IPS-18c (cell line): ENCODE data around the gene HDDC2.
A peak's percentile ranks its signal among the peaks of the same experiment; 100 is the strongest.
"Not testable (repeated sequence)": the region's sequence is repeated elsewhere in the genome, so short reads cannot be mapped to it uniquely, and the experiment has no call there.

ENCODE experiments used
- H3K4me3 ChIP-seq: 2 replicates; pipeline ENCODE4 v1.7.0; 2013; ENCODE audit warnings: low read depth, mild to moderate bottlenecking, low read length, moderate library complexity; ENCODE audit not compliant: insufficient read depth
- H3K9me3 ChIP-seq: one replicate; pipeline ENCODE4 v1.6.1; 2013; ENCODE audit warnings: mild to moderate bottlenecking, low read length, moderate library complexity; ENCODE audit not compliant: control insufficient read depth, insufficient read depth

HDDC2 gene

DNA sequence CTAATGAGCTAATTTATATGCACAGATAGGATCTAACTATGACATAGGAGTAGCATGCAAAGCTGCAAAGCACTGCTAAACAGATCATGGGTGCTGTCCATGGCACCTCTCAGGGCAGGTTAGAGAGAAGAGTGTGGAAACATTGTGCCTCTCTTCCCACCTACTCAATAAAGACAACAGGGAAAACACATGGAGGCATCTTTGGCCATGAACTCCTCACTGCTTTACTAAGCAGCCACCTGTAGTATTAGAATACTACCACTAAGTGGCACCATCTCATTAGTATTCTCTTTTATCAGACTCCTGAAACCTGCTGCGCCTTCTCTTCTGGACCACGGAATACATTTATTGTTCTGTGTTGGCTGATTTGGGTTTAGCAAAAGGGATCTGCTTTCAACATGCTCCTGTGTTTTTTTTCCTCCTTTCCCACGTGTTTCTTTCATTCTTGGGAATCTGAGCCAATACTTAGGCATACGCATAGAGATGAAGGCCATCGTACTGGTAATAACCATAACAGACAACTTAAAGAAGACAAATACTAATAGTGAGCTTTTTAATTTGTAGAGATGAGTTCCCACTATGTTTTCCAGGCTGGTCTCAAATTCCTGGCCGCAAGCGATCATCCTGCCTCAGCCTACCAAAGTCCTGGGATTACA lies 9.4 kb upstream of the HDDC2 start:
- no peaks in the 10 kb centered on the region for H3K9me3 ChIP-seq
- H3K4me3 ChIP-seq = no peak overlapping the region

DNA sequence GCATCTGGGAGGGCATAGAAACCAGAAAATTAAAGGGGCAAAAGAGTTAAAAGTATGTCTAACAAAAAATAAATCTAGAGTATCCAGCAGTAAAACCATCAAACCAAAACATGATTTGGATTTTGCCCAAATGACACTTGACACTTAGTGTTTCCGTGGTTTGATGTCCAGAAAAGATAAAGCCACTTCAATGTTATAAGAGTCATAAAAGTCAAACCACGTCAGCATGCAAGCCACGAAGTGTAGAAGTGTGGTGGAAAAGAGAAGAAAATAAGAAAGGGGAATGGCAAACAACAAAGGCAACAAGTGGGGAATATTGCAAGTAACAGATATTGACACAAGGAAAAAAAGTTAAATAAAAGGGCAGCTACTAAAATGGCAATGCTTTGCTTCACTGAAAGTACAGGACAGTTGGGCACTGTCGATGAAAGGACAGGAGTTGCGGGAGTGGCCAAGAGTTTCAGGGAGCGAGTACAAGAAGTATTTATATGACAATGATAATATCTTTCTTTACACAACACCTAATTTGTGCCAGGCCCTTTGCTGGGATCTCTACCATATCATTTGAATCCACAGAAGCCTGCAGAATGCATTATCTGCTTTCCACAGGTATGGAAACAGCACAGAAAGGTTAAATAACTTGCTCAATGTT lies 6.3 kb upstream of the HDDC2 start:
- no peak overlapping the region for H3K4me3 ChIP-seq

DNA sequence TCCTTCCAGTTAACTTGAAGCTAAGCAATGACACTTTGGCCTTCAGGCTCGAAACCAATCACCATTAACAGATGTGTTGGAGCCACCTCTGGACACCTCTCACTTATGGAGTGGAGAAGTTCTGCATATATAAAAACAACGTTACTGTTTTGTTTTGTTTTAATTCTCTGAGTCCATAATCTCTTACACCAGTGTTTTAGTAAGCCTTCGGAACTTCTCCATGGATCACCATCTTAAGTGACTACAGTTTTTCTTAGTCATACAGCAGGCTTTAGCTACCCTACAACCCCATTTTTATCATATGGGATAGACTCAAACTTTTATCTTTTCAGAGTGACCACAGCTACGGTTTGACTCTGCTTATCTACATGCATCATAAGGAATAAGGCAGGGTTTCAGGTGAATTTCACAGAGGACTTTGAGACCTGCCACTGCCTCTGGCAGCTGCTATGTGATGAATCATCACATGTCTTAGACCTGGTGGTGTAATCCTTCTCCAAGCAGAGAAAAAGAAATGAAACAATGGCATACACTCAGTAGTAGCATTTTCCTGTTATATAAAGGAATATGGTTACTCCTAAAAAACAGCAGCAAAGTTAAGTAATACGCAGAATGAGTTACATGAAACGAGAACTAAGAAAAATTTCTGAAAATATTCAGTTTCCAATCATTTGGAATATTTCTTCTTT lies 5.5 kb upstream of the HDDC2 start:
- Histone ChIP-seq H3K4me3 (no peak overlapping the region), H3K9me3 (no peaks in the 10 kb centered on the region)

More for the DNA sequence above, 6.3 kb upstream of the HDDC2 start:
- H3K9me3 ChIP-seq = no peaks in the 10 kb centered on the region

- Histone ChIP-seq H3K9me3 (no peaks in the 10 kb centered on the region), H3K4me3 (no peak overlapping the region)
These were observed 5.0 kb upstream of the HDDC2 start for GRCh38 chr6:125306756-125307149.

GRCh38 chr6:125304970-125305660 lies 3.3 kb upstream of the HDDC2 start:
- no peaks in the 10 kb centered on the region for H3K9me3 ChIP-seq

GRCh38 chr6:125303512-125303854 lies 1.7 kb upstream of the HDDC2 start:
- Histone ChIP-seq H3K4me3 (no peak overlapping the region), H3K9me3 (no peaks in the 10 kb centered on the region)

More at GRCh38 chr6:125304970-125305660, 3.3 kb upstream of the HDDC2 start:
- no peak overlapping the region for H3K4me3 ChIP-seq

- H3K4me3 ChIP-seq = no peak overlapping the region
- H3K9me3 ChIP-seq = no peaks in the 10 kb centered on the region
These were observed 1.2 kb upstream of the HDDC2 start for GRCh38 chr6:125302840-125303511.

DNA sequence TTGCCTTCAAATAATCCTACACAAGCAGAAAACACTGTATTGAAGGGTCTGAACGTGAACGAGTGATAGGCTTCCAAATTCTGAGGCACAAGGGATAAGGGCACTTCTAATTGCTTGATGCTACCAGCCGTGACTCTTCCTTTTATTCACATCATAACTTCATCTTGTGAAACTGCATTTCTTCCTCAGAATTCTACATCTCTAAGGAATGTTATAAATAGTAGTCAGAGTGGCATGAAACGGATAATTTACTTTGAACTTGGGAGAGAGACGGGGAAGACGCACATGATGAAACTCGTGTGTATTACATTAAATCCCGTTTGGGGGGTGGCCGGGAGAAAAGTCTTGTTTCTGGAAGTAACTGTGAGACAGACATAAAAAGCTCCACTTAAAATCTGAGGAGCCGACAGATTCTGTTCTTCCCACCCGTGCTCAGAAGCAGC lies 754 bp downstream of the HDDC2 start:
- Histone ChIP-seq H3K9me3 (no peaks in the 10 kb centered on the region), H3K4me3 (peak overlapping the region; percentile 86)

GRCh38 chr6:125299257-125299656 lies 2.5 kb downstream of the HDDC2 start:
- Histone ChIP-seq H3K9me3 (no peaks in the 10 kb centered on the region), H3K4me3 (no peak overlapping the region)

DNA sequence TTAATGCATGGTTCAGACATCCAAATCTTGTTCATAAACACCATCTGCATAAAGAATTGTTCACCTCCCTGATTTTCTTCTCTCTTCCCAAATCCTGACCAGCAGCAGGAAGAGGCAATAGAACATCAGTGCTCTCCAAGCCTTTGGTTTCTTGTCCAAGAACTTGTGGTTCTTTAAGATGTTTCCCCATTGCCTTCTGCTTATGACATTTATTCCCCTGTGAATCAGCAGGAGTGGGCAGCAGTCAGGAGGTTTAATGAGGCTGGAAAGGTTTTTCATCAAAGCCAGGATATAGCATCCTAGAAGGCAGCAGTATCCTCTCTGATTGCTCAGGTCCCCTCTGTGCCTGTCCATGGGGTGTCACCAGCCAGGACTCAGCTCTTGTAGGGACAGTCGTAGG lies 5.3 kb downstream of the HDDC2 start:
- no peaks in the 10 kb centered on the region for H3K9me3 ChIP-seq
- no peak overlapping the region for H3K4me3 ChIP-seq

DNA sequence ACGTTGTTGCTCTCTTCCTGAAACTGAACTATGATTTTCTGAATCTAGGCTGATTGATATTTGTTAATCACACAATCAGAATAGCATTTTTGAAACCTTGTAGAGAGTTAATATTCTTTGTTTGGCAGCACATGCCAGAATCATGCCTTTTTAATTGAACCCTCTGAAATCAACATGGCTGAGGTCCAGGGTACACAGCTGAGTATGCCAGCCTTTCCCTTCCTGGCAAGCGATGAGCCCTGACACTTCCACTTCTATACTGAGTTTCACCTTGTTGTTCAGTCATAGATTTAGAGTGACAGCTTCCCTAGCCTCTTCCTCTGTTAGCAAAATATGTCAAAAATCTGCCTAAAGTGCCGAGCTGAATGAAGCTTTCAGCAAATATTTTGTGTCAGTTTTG lies 6.8 kb downstream of the HDDC2 start:
- H3K9me3 ChIP-seq = no peaks in the 10 kb centered on the region
- H3K4me3 ChIP-seq = no peak overlapping the region

- no peaks in the 10 kb centered on the region for H3K9me3 ChIP-seq
- H3K4me3 ChIP-seq = no peak overlapping the region
These were observed 7.7 kb downstream of the HDDC2 start for GRCh38 chr6:125294036-125294435.

GRCh38 chr6:125293587-125293986 lies 8.2 kb downstream of the HDDC2 start:
- Histone ChIP-seq H3K4me3 (no peak overlapping the region), H3K9me3 (no peaks in the 10 kb centered on the region)

- Histone ChIP-seq H3K4me3 (no peak overlapping the region), H3K9me3 (no peaks in the 10 kb centered on the region)
These were observed 14.0 kb downstream of the HDDC2 start for GRCh38 chr6:125287718-125288117.

DNA sequence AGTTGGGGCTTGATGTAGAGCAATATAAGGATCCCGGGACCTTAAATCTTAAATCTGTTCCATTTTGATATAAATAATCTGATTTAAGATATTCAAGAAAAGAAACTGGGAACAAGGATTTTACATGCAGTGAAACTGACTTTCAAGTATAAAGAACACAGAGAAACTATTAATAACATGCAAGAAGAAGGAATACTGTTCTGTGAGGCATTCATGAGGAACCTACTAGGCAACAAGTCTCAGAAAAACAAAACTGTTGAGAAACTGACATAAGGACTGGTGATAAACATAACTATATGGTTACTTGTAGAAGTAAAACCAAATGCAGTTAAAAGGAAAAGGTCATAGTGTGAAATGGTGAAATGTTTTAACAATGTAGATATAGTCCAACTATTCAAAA lies 15.8 kb downstream of the HDDC2 start:
- H3K4me3 ChIP-seq = no peak overlapping the region
- no peaks in the 10 kb centered on the region for H3K9me3 ChIP-seq

DNA sequence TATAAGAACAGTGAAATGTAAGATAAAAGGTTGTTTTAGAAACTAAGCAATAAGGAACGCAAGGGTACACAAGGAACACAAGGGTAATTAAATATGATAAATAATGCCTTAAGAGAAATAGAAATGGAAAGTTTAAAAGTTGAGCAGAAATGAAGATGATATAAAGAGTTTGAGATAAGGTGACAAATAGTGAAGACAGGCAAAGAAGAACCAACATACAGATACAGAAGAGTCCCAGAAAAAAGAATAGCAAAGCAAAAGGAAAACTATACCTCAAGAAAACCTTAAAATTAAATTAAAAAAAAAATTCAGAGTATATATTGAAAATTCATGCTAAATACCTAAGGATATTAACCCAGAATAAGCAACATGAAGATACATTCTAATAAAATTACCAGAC lies 16.4 kb downstream of the HDDC2 start:
- Histone ChIP-seq H3K9me3 (no peaks in the 10 kb centered on the region), H3K4me3 (no peak overlapping the region)

DNA sequence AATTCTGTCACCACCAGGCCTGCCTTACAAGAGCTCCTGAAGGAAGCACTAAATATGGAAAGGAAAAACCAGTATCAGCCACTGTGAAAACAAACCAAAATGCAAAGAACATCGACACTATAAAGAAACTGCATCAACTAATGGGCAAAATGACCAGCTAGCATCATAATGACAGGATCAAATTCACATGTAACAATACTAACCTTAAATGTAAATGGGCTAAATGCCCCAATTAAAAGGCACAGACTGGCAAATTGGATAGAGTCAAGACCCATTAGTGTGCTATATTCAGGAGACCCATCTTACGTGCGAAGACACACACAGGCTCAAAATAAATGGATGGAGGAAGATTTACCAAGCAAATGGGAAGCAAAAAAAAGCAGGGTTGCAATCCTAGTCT lies 19.3 kb downstream of the HDDC2 start:
- not testable (repeated sequence) for H3K9me3 ChIP-seq

More for the DNA sequence above, 19.3 kb downstream of the HDDC2 start:
- not testable (repeated sequence) for H3K4me3 ChIP-seq
